RPMI8226 (cell line): ENCODE measurements around the gene DHRS7C.

Experiments
- DNase-seq: peaks from one replicate; pipeline ENCODE4 v3.0.0-alpha.2; 2015

Gene DHRS7C, protein sequence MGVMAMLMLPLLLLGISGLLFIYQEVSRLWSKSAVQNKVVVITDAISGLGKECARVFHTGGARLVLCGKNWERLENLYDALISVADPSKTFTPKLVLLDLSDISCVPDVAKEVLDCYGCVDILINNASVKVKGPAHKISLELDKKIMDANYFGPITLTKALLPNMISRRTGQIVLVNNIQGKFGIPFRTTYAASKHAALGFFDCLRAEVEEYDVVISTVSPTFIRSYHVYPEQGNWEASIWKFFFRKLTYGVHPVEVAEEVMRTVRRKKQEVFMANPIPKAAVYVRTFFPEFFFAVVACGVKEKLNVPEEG

DNA sequence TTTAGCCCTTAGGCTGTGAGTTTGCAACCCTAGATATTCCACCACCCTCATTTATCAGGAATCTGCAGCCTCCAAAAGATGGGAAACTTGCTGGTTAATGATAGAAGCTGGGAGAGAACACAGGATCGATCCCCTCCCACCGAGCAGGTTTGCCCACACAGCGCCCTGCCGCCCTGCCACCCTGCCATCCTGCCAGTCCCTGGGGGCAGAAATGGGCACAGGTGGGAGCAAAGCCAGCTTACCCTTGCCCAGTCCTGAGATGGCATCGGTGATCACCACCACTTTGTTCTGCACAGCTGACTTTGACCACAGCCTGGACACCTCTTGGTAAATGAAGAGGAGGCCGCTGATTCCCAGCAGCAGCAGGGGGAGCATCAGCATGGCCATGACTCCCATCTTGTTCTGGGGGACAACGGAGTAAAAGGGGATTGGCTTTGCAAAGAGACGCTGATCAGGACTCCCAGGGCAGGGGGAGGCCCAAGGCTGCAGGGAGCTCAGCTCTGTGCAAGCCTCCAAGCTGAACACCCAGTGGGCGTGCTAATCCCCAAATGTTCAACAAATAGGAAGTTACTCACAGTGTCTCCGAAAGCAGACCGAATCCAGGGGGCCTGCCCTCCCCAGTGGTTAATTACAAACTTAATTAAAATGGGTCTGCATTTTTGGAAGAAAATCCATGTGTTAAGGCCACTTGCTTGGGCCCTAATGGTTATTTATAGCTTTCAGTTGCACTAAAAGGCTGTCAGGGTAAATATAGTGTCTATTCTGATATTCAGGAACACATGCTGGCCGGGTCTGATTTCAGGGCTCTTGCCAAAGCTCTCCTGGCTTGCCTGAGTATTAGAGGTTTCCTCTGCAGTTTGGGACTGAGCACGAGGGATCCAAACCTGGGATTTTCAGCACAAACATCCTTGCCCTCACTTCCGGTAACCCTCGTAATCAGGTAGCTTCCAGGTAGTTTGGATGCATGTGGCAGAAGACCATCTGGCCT is at the start of gene DHRS7C:
Gene DHRS7C, minus strand, starts transcription at position 704 of the 988 bp plus-strand sequence. Its CDS starts 308 bp downstream, at position 396.
- no peak for DNase-seq

DNA sequence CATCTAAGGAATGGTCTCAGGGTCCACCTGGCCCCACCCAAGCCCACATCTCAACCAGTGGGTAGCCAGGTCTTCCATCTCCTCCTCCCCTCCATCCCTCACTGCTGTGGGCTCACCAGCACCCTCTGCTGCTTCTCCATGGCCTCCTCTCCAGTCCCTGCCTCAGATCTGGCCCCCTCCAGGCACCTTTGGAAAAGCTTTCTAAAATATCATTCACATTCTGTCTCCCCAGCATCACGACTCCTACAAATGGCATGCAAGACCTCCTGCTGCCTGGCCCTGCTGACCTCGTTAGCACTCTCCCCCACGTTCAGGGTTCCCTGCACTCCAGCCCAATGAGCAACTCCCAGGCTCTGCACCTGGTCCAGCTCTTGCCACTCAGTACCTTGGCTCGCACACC is 48.0 kb upstream of the DHRS7C start:
- no peak for DNase-seq

DNA sequence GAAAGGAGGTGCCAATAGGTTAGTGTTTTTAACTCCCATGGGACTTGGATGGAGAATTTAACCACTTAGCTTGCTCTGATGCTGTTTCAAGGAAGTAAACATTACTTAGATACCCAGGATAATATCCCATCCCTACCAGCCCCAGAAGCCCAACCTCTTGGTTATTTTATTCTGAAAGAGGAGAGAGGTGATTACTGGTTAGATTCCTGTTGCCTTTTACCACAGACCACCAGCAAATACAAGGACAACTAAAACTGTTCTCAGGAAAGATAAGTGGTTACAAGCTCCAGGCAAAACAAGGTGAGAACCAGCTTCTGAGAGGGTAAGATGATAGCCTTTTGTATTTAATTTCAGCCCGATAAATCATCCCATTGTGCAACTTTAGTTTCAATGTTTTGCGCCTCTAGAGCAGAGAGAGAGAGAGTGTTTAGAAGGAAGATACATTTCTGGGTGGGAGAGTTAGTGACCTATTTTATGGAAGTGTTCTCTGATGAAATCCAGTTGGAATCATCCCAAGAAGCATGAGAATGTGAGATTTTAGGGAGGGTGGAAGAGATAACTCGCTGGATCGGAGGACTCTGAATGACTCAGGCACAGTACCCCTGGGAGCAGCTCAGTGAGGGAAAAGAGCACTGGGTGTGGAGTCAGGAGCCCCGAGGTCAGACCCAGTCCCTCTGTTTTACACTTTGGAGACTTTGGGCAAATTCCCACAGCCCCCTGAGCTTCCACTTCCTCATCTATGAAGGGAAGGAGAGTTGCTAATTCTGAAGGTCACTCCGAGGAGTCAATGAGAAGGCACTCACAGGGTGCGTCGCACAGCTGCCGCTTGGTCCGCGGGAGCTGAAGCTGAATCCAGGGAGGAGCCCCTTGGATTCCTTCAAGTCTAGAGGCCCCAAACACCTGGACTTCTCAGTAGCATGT is 46.4 kb upstream of the DHRS7C start:
- no peak for DNase-seq

DNA sequence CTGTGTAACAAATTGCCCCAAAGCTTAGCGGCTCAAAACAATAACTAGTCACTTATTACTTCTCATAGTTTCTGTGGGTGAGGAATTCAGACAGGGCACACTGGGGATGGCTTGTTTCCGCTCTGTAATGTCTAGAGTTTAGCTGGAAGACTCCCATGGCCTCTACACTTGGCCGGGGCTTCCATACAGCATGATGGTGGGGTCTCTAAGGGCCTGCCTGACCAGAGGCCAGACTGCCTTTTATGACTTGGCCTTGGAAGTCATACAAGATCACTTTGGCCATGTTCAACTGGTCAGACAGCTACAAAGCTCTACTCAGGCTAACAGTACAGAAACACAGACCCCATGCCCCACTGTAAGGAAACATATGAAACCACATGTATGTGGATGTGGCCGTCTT is 42.5 kb upstream of the DHRS7C start:
- DNase-seq, result no peak

DNA sequence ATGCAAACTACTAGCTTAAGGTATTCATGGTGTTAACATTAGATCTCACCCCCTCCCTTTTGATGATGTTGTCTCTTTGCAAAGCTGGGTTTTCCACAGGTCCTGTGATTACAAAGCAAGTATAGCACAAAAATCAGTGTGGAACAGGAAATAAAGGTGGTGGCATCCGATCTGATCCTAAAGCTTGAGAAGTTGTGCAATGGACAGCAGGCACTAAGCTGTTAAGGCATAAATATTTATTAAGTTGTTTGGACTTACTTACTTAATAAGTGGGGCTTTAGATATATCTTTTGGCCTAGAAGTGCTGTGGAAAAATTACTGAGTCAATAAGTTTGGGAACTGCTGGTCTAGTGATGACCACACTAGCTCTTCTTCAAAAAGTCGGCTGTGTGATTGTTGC is 39.3 kb upstream of the DHRS7C start:
- DNase-seq, result no peak

DNA sequence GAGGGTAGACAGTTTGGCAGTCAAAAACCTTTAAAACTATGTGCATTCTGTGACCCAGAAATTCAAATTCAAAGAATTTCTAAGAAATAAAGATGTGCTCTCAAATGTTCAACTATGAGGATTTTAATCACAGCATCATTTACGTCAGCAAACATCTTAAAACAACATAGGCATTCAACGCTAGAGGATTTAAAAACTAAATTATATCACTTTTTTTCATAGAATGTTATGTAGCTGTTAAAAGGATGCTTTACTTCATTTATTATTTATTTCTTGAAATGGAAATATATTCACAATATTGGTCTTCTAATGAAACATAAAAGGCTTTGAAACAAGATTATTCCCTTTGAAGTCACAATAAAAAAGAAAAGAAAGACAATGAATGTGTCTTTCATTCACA is 38.0 kb upstream of the DHRS7C start:
- DNase-seq, result no peak

DNA sequence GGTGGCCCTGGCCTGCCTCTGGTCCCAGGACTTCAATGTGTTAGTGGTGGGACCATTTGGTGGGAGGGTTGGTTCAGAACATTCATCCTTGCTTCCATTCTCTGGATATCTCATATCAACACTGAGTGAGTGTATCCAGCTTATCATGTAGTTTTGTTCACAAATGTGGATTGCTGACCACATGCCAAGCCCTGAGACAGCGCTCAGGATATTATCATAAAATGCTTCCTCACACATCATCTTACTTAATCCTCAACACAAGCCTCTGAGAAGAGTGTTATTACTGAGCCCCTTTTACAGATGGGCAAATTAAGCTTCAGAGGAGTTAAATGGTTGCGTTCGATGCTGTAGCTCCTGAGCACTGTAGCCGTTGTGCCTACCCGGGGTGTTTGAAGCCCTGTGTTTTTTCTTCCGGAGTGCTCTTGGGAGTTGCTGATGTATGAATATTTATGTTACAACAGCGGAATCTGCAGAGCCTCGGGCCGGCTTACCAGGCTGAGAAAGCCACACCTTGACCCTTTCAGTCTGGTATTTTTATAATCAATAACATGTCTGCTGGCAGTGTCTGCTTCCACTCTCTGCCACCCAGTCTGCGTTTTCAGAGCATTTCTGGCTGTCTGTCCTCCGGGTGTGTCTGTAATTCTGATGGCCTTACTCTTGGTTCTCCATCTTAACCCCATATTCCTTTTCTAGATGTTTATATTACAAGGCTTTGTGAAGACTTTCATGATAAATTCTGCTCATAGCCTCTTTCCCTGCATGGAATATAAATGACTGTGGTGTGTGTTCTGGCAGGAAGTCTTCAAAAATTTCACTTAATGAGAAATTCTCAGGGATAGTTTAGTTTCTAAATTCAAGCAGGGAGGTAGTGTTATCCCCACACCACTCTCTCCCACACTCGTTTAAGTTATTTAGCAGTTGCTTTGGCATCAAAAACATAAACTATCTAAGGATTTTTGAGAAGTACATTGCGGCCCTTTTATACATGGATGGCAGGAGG is 37.2 kb upstream of the DHRS7C start:
- no peak for DNase-seq

DNA sequence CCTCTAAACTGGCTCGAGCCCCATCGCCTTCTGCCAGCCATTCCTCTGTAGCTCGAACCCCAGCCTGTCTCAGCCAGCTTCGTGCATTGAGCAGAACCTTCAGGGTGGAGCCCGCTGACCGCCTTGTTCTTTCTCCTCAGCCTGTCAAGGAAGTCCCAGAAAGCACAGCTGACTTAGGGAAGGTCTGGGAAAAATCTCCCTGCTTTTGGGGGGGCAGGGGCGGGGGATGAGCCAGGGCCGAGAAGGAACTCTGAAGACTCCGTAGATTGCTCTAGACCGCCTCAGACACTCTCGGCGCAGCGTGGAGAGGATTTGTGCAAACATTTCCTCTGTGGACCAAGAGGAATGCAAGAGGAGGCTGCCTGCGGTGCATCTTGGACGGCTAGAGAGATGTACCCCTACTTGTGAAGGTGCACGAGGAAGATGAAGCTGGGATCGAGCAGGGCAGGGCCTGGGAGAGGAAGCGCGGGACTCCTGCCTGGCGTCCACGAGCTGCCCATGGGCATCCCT is 34.3 kb upstream of the DHRS7C start, which contains the start of gene GLP2R:
Gene GLP2R, plus strand, starts transcription at position 284 of the 510 bp plus-strand sequence. Its CDS starts 140 bp downstream, at position 424.
- no peak for DNase-seq

DNA sequence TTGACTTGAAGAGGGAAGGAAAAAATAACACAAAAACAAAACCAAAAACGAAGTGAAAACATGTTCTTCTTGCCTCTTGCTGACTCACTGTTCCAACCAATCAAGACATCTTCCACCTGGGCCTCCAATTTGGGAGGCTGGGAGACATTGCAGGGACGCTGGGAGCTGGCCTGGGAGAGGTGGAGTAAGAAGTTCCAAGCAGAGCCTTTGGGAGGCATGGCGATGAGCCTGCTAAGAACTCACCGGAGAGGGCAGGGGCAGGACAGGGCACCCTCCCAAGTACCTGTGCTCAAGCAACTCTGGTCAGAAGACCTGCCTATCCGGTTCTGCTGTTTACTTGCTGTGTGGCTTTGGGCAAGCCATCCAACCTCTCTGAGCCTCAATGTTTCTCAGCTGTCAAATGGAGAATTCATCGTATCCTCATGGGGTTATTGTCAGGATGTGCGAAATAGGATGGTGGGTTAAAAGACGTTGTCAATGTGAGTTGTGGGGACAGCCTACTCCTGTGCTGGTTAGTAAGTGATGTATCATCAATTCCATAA is 33.5 kb upstream of the DHRS7C start:
- no peak for DNase-seq

DNA sequence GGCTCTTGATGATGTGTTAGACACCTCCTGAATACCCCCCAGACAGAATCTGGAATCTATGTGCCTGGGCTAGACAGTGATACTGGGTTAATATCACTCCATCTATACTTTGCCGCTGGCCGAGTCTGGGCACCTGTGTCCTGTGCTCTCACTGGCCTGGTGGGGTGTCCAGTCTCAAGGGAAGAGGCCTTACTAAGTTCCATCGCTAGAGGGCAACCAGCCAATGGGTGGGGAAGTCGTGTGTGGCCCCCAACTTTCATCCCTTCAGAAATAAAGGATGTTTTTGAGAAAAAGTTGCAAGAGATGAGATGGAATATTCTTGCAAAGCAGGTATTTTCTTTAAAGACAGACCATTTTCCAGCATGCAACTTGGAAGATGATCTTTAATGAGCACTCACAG is 32.7 kb upstream of the DHRS7C start:
- DNase-seq, result no peak

DNA sequence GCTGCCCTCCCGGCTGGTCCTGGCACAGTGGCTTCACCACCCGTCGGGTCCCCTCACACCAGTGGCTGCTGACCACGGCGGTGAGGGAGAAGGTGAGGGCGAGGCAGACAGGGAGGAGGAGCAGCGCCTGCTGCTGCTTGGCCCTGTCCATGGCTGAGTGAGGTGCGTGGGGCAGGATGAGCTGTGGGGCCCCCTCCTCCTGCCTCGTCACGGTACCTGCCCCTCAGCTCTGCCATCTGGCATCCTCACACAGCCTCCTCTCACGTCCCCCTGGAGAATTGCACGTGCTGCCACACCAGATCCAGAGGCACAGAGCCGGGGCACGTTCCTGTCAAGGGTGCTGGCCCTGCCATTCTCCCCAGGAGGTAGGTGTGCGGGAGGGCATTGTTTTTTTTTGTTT is 30.5 kb upstream of the DHRS7C start, which contains the start of gene GSG1L2:
Gene GSG1L2, minus strand, starts transcription at position 159 of the 400 bp plus-strand sequence. Its CDS starts 8 bp downstream, at position 151.
- DNase-seq, result no peak

DNA sequence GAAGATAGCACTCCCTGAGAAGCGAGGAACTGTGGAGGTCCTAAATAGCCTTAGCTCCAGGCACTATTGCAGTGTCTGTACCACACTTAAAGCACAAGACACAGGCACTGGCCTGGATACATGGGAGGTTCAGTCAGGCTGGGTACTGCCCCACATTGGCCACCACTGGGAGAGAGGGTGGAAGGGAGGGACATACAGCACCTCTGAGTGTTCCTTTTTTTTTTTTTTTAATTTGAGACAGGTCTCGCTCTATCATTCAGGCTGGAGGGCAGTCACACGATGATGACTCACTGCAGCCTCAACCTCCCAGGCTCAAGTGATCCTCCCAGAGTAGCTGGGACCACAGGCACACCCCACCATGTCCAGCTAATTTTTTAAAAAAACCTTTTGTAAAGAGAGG is 29.1 kb upstream of the DHRS7C start:
- no peak for DNase-seq

DNA sequence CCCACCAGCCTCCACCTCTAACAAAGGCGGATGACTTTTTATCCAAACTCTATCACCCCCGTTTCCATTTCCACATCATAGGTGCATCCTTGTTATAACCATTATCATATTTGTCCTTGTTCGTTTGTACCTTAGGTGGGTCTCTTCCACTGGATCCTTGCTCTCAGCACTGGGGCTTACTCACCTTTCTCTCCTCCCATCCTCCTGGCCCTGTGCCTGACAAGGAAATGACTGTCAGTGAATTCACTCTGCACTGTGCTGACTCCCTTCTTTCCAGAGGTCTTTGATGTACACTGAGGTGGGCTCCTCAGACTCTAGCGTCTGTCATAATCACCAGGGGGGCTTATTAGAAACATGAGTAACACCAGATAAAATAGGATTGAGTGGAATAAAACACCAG is 27.4 kb upstream of the DHRS7C start:
- DNase-seq, result no peak

DNA sequence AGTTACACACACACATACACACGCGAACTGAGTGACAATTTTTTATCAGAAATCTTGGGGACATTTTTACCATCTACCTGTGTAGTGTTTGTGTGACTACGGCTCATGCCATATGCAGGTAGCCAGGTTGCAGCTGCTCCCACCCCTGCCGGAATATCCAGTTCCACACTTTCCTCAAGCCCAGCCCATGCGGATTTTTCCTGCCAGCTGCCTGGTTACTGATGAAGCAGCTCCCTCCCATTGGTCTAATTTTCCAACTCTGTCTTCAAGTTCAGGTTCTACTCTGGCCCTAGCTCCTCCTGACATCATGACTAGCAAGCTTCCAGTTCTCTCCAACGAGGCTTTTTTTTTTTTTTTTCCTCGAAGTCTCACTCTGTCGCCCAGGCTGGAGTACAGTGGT is 25.7 kb upstream of the DHRS7C start:
- no peak for DNase-seq

DNA sequence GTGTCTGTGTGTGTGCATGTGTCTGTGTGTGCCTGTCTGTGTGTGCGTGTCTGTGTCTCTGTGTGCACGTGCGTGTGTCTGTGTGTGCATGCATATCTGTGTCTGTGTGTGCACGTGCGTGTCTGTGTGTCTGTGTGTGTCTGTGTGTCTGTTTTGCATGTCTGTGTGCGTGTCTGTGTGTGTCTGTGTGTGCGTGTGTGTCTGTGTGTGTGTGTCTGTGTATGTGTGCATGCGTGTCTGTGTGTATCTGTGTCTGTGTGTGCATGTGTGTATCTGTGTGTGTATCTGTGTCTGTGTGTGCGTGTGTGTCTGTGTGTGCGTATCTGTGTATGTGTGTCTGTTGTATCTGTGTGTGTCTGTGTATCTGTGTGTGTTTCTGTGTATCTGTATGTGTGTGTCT is 25.1 kb upstream of the DHRS7C start:
- no peak for DNase-seq

DNA sequence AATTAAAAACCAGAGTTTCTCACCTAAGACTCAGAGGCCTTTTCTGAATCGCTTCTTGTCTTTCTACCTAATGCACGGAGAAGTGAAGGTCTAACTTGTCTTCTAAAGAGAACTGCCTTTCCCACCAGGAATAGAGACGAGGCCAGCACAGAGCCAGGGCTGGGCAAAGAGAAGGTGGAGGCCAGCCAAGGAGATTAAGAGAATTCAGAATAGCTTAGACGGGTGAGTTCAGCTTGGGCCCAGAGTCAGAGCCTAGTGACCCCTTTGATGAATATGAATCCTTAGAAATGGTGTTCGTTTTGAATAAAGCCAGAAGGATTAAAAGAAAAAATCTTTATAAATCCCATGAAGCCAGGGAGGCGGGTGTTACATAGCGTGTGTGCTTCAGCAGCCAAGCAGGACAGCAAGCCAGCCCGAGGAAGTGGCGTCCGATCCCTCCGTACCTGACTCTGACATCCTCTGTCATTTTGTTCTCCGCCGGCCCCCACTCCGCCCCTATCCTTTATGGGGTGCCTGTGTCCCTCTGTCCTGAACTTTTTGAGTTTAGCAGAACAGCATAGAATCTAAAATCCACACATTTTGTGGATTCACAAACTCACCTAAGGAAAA is 23.0 kb upstream of the DHRS7C start:
- DNase-seq, result no peak

DNA sequence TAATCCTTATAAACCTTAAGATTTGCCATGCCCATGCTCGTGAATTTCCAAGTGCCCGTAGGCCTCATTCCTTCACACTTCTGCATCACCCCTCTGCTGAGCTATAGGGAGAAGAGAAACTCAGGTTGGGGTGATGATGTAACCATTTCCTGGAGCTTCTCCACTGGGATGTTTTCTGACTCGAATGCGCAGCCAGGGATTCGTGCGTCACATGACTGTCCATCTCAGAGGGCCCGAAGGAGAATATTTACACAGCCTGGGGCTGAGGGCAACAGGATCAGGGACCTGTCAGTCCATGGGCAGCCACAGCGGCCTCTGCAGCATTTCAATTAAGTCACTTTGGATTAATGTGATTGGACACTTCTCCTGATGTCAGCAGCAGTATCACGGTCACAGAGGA is 21.8 kb upstream of the DHRS7C start:
- DNase-seq, result no peak

DNA sequence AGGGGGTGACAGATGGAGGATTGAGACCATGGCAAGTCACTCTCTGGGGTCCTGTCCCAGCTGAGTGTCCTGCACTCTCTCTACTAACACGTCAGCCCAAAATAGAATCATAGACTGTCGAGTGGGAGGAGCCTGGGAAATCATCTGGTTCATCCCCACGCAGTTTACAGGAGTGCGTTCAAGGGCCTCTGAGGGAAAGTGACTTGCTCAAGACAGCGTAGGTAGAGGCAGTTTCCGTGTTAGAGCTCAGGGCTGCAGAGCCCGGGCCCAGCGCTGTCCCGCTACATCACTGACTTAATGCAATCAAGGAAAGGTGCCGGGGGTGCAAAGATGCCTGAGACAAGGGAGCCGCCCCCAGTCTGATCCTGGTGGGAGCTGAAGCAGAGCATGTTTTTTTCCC is 20.1 kb upstream of the DHRS7C start:
- DNase-seq, result no peak

DNA sequence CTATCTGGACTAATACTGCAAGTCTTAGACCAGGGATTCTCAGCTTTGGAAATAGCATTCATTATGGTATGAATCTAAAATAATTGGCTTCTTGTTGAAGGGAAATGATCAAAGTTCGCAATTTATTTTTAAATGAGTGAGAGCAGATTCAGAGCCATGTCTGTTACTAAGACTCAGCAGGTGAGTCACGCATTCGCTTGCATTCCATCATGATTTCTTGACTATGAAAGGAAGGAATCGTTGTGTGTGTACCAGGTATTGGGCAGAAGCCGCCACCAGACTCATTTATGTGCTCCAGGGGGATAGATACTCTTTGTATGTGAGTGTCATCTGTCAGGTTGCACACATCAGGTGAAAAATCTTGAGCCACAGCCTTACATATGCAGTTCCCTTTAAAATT is 19.7 kb upstream of the DHRS7C start:
- no peak for DNase-seq
